Epidermal melanocyte (primary cell): ENCODE measurements around the gene IMPA2.
"Not testable (repeated sequence)": the region's sequence is repeated elsewhere in the genome, so short reads cannot be mapped to it uniquely, and the experiment has no call there.

Experiments used
- DNase-seq: peaks from one replicate; pipeline ENCODE4 v3.0.0; 2011; ENCODE audit warnings: low spot score; ENCODE audit not compliant: insufficient read length

IMPA2 gene

DNA sequence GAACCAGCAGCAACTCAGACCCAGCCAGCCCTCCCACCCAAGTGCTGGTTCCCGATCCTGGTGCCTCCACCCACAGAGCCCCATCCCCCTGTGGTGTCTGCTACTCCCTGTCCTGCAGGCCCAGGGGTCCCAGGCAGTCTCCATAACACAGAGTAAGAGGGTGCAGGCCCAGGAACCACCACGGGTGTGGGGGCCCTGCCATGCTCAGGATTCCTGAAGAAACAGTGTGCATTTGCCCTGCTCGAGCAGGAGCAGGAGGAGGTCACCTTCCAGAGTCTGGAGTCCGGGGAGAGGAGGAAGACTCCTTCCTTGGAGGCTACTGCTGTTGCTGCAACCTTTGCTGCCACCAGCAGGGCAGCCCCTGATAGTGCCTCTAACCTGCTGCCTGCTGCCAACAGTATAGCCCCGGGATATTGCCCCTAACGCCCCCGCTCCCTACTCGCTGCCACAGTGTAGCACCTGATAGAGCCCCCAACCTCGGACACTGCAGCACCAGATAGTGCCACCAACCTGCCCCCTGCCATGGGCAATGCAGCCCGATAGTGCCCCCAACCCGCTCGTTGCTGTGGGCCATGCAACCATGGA lies 65.5 kb downstream of the IMPA2 start:
- DNase-seq: no peak

DNA sequence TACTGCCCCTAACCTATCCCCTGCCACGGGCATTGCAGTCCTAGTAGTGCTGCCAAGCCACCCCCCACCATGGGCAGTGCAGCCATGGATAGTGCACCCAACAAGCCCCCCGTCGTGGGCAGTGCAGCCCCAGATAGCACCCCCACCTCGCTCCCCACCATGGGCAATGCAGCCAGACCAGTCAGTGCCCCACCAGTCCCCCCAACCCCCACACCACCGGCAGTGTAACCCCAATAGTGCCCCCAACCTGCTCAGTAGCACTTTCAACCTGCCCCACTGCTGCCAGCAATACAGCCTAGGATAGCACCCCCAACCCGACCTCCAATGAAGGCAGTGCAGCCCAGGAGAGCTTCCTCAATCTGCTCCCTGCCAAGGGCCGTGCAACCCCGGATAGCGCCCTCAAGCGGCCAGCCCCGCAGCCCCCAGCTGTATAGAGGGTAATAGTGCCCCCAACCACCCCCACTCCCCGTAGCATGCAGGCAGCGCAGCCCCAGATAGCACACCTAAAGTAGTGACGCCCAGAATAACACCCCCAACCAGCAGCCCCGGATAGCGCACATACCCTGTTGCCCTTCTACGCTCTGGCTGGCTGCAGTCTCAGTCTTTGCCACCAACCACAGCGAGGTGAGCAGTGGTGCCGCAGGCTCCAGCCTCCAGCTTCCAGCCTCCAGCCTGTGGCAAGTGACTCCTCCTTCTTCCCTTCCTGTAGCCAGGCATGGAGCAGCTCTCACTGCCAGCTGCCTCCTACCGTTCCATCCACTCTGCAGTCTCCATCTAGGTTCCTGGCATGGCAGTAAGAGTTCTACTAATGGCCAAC lies 66.9 kb downstream of the IMPA2 start:
- no peak for DNase-seq

DNA sequence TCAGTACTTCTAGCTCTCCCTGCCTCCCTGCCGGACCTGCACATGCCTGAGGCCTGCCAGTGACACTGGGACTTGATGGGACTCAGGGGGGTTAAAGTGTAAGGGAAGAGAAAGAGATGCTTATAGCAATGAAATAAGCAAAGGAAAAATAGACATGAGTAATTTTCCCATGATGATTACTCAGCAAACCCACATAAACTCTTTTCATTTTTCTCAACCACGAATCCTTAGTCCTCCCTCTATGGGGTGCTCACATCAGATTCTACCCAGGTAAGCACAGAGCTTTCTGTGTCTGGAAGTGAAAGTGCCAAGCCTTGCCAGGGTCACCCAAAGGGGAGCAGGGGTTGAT lies 67.5 kb downstream of the IMPA2 start:
- no peak for DNase-seq

- no peak for DNase-seq
These were observed 68.9 kb downstream of the IMPA2 start for GRCh38 chr18:12049978-12050811.

GRCh38 chr18:12052866-12053265 lies 71.6 kb downstream of the IMPA2 start:
- DNase-seq: no peak

GRCh38 chr18:12053289-12053688 lies 72.0 kb downstream of the IMPA2 start:
- no peak for DNase-seq

DNA sequence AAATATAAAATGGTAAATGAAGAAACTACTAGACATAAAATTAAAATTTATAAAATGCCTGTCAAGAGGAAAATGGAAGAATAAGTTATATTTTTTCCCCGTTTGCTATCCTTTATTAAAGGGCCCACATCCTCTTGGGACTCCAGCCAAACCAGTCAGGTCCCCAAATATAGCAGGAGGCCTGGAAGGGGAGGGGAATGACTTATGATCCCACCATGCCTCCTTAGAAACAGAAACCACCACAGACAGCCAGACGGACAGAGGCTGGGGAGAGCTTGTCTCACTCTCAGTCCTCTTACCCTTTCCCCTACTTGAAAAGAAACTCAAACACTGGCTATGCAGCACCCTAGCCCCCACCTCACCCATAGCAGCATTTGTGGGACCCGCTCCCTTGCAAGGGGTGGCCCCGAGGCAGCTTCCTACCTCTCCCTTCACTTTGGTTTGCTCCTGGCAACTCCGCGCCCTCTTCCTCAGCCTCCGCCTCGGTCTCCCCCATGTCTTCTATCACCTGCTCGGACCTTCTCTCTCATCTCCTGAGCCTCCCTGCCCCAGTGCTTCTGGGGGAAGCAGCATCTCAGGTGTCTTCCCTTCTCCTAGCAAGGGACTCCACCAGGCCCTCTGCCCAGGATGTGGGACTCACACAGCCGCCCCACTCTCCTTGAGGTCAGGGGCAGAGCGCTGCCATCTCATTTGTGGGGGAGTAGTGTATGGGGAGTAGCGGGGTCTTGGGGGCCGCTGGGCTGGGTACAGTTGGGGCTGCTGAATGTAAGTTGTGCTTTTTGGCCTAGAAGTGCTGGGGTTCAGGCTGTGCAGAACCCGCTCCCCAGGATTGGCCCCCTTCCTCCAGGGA lies 75.0 kb downstream of the IMPA2 start:
- DNase-seq: no peak

DNA sequence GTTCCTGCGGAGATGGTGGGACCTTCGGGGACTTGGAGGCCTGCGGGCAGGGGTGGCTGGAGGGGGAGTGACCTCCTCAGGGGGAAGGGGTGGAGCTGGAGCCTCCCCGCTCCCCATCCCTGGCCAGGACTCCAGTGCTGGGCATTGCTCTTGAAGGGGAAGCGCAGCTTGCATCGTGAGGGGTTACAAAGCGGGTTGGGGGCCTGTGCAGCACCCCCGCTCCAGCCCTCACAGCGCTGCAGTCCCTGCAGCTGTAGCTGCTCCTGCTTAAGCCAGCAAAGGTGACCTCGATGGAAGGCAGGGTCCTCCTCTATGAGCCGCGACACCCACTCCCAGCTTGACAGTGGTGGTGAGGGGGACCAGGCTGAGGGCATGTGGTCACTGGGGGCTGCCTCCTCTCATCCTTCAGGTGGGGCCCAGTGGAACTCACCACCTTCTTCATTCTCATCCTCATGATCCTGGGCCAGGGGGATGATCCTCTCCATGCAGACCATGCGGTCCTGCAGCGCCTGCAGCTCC lies 75.6 kb downstream of the IMPA2 start:
- DNase-seq: no peak

DNA sequence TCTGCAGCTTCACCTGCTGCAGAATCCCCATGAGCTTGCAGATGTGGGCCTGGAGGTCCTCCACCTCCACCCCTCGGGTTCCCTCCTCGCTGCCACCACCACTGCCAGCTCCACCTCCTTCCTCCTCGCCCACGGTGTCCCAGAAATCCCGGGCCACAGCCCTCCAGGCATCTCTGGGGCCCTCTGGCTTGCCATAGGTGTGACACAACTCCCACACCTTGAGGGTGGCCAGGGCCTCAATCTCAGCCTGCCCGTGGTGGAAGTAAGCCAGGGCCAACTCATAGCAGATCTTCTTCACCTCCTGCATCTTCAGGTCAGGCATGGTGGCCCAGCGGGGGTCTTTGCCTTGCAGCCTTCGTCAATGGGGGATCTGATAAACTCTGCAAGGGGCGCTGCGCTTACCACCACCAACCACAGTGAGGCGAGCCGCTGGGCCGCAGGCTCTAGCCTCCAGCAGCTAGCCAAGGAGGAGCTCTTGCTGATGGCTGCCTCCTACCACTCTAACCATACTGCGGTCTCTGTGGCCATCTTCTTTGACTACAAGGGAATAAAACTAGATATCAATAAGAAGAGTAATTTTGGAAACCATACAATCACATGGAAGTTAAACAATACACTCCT lies 76.2 kb downstream of the IMPA2 start:
- DNase-seq: no peak

DNA sequence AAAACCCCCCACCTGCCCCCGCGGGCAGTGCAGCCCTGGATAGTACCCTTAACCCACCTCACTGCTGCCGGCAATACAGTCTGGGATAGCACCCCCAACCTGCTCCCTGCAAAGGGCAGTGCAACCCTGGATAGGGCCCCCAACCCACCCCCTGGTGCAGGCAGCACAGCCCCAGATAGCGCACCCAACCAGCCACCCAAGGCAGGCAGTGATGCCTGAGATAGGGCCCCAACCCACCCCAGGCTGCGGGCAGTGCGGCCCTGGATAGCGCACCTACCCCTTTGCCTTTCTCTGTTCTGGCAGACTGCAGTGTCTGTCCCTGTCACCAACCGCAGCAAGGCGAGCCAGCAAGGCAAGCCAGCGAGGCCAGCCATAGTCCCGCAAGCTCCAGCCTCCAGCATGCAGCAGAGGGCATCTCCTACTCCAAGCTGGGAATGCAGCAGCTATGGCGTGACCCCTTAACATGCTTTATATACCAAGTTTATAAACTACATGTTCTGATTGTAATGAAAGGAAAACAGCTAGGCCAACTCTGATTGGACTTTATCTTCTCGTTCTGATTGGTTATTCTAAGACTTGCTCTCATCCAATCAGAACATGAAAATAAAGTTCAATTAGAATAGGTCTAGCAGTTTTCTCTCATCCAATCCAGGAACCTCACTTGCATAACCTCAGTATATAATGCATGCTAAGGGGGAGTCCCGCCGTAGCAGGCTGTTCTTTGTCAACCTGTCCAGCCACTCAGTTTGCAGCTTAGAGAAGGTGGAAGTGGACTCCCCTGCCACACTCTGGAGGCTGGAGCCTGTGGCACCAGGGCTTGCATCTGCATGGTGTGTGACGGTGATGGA lies 78.3 kb downstream of the IMPA2 start:
- DNase-seq: no peak

DNA sequence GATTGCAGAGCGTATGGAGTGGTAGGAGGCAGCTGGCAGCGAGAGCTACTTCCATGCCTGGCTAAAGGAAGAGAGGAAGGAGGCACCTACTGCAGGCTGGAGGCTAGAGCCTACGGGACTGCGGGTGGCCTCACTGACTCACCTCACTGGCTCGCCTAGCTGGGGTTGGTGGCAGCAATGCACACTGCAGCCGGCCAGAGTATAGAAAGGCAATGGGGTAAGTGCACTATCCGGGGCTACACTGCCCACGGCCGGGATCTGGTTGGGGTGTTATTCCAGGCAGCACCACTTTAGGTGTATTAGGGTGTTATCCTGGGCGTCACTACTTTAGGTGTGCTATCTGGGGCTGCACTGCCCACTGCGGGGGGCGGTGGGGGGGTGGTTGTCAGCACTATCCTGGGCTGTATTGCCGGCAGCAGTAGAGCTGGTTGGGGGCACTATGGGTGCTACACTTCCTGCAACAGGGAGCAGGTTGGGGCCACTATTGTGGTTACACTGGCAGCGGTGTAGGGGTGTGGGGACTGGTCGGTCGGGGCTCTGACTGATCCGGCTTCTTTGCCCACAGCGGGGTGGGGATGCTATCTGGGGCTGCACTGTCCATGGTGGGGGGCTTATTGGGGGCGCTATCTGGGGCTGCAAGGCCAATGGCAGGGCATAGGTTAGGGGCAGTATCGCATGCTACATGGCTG lies 79.0 kb downstream of the IMPA2 start:
- DNase-seq: no peak

- DNase-seq: no peak
These were observed 80.4 kb downstream of the IMPA2 start for GRCh38 chr18:12061685-12062084.

DNA sequence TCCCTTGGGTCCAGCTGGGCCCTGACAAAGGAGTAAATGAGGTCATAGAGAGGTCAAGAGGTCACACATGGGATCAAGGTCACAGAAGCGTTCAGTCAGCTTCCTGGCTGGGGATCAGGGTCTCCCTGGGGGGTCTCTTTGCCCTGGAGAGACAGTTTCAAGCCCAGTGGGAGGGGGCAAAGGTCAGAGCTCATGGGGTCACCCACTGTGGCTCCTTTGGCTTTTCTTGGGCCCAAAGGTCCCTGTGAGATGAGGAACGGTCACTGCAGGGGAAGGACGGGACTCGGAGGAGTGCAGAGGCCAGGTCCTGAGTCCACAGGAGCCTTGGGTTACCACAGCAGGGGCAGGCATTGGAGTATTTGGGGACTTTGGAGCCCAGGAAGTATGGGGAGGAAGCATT lies 81.7 kb downstream of the IMPA2 start:
- DNase-seq: no peak

DNA sequence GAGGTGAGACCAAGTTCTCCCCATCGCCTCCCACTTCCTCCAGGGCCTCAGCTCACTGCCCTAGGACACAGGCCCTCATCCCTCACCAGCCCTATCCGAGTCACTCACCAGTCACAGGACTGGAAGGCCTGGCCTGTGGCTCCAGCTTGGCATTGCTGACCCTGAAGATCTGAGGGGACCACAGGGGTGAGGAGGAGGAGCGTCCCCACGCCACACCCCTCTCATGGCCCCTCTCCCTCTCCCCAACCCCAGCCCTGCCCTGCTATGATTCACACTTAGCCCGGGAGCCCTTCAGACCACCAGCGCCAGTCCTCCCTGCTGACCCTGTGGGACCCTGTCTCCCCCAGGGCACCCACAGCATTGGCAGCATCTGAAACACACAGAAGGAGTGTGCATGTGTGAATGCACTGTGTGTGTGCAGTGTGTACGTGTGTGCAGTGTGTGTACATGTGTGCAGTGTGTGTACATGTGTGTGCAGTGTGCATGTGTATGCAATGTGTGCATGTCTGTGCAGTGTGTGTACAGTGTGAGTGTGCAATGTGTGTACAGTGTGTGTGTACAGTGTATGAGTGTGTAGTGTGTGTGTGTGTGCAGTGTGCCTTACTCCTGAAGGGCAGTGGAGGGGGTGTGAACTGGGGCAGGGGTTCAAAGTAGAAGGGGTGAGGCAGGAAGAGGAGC lies 82.9 kb downstream of the IMPA2 start:
- no peak for DNase-seq

DNA sequence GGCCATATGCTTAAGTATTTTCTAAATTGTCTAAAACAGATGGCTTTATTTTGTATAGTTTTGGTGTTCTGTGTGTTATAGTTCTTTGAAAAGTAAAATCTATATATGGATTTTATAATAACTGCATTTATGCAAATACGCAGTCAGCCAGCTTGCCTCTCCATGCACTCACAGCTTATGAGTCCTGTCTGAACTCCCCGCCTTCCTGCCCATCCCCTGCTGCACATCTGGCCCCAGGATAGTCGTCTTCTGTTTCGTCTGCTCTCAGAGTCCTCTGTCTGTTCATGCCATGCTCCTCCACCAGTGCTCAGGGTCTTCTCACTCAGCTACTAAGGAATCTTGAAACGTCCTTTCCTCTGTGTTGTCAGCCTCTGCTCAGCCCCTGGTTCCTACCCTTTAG lies 84.1 kb downstream of the IMPA2 start:
- no peak for DNase-seq

GRCh38 chr18:12066910-12067511 lies 85.7 kb downstream of the IMPA2 start:
- no peak for DNase-seq

GRCh38 chr18:12067671-12068070 lies 86.4 kb downstream of the IMPA2 start:
- no peak for DNase-seq

GRCh38 chr18:12068316-12068949 lies 87.1 kb downstream of the IMPA2 start:
- not testable (repeated sequence) for DNase-seq
